ENCODE data around the gene GAB2.

DNA sequence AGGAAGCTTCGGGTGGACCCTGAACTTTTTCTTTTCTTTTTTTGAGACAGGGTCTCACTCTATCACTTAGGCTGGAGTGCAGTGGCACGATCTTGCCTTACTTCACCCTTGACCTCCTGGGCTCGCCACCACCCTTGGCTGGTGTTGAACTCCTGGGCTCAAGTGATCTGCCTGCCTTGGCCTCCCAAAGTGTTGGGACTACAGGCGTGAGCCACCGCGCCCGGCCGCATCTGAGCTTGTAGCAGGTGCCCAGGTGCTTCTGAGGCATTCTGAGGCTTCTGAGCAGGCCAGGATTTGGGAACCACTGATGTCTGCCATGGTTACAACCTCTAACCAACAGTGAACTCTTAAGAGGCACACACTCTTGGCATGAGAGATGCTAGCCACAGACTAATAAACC is 223.8 kb downstream of the GAB2 start:
- TF ChIP-seq POLR2AphosphoS5 (IDR thresholded peaks at IDR 0.05) (no peak), EP300 (IDR thresholded peaks at IDR 0.05) (no peak), POLR2A (IDR thresholded peaks at IDR 0.05) (no peak)
- TF ChIP-seq, protein P1, sequence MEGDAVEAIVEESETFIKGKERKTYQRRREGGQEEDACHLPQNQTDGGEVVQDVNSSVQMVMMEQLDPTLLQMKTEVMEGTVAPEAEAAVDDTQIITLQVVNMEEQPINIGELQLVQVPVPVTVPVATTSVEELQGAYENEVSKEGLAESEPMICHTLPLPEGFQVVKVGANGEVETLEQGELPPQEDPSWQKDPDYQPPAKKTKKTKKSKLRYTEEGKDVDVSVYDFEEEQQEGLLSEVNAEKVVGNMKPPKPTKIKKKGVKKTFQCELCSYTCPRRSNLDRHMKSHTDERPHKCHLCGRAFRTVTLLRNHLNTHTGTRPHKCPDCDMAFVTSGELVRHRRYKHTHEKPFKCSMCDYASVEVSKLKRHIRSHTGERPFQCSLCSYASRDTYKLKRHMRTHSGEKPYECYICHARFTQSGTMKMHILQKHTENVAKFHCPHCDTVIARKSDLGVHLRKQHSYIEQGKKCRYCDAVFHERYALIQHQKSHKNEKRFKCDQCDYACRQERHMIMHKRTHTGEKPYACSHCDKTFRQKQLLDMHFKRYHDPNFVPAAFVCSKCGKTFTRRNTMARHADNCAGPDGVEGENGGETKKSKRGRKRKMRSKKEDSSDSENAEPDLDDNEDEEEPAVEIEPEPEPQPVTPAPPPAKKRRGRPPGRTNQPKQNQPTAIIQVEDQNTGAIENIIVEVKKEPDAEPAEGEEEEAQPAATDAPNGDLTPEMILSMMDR (IDR thresholded peaks at IDR 0.05), result no peak

Data from stomach (tissue), 4 donors.